Coronary artery (tissue), 2 donors: Measurements from ENCODE around the gene DISC1.

Experiments used
- DNase-seq: peaks from one replicate; pipeline ENCODE4 v3.0.0-alpha.2; 2017; ENCODE audit warnings: low spot score
- H3K27ac ChIP-seq, 2 donors: fragments of 200-600 bp; sonication (generic); one replicate each; pipeline ENCODE4 v1.5.1; 2016 to 2019
- H3K4me3 ChIP-seq: fragments of 200-600 bp; sonication (generic); 2 replicates; pipeline ENCODE4 v1.5.1; 2016; ENCODE audit warnings: mild to moderate bottlenecking, moderate library complexity
- TF ChIP-seq, protein P1 (sequence below): fragments of 200-600 bp; sonication (generic); IDR thresholded peaks from one replicate; pipeline ENCODE4 v1.5.1; 2019; ENCODE audit warnings: antibody characterized with exemption

DISC1 gene

DNA sequence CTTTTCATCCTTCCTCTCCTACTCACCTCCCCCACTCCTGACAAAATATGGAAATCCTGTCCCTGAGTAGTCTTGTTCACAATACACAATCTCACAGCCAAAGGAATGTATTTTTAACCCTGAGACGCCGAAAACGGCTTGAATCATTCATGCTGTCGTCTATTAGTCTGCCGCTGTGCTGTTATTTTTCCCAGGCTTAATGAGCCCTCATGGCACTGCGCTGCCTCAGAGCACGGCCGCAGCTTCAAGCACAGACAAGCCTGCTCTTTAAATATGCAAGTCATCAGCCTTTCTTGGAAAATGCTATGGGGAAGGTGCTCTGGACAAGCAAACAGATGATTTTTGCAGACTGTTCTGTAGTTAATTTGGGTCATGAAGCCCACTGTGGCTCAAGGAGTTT lies 302.7 kb downstream of the DISC1 start:
- H3K4me3 ChIP-seq, result no peak overlapping the region
- H3K27ac ChIP-seq, result no peak overlapping the region
- no peak for DNase-seq
- TF ChIP-seq, protein P1, sequence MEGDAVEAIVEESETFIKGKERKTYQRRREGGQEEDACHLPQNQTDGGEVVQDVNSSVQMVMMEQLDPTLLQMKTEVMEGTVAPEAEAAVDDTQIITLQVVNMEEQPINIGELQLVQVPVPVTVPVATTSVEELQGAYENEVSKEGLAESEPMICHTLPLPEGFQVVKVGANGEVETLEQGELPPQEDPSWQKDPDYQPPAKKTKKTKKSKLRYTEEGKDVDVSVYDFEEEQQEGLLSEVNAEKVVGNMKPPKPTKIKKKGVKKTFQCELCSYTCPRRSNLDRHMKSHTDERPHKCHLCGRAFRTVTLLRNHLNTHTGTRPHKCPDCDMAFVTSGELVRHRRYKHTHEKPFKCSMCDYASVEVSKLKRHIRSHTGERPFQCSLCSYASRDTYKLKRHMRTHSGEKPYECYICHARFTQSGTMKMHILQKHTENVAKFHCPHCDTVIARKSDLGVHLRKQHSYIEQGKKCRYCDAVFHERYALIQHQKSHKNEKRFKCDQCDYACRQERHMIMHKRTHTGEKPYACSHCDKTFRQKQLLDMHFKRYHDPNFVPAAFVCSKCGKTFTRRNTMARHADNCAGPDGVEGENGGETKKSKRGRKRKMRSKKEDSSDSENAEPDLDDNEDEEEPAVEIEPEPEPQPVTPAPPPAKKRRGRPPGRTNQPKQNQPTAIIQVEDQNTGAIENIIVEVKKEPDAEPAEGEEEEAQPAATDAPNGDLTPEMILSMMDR, result no peak

DNA sequence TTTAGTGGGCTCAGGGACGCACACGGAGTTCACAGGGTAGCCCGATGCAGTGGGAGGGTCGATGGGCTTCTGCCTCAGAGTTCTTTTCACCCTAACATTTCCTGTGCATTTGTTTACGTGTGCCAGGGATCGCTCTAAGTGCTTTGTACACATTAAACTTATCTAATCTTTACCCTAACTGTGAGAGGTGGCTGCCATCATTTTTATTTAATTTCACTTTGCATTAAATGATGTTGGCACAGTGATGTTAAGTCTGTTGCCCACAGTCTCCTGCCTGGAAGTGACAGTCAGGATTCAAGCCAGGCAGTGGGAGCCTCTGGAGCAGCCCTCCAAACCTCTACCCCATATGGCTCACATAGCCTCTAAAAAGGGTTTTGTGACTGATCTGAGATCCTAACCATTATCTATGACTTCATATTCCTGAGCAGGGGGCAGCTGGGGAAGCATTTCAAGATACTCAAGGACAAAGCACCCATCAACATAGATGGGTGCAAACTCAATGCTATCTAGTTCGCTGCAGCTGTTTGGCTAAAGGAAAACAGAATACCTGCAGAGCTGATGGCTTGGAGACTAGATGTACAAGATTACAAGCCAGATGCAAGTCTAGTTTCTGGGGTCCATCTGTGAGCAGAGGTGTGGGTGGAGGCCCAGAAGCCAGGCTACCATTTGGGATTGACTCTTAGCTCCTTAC lies 303.8 kb downstream of the DISC1 start:
- TF ChIP-seq, protein P1, result no peak
- Histone ChIP-seq H3K4me3 (no peak overlapping the region), H3K27ac (no peak overlapping the region)
- DNase-seq, result no peak

DNA sequence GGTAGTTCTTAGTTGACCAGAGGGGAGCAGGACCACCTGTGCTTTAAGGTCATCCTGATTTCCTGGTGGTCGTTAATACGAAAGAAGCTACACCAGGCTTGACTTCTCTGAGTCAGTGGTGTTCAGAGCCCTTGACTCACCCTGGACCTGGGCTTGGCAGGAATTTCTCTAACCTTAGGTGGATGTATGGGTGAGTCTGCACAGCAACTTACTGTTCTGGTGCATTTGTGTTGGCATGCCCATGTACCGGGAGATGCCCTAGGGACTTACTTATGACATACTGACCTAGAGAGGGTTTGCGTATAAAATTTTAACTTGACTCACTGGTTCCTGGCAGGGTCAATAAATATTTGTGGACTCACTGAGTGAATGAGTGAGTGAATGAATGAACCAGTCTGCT lies 304.6 kb downstream of the DISC1 start:
- no peak for DNase-seq
- TF ChIP-seq, protein P1, result no peak
- no peak overlapping the region for H3K4me3 ChIP-seq
- no peak overlapping the region for H3K27ac ChIP-seq

DNA sequence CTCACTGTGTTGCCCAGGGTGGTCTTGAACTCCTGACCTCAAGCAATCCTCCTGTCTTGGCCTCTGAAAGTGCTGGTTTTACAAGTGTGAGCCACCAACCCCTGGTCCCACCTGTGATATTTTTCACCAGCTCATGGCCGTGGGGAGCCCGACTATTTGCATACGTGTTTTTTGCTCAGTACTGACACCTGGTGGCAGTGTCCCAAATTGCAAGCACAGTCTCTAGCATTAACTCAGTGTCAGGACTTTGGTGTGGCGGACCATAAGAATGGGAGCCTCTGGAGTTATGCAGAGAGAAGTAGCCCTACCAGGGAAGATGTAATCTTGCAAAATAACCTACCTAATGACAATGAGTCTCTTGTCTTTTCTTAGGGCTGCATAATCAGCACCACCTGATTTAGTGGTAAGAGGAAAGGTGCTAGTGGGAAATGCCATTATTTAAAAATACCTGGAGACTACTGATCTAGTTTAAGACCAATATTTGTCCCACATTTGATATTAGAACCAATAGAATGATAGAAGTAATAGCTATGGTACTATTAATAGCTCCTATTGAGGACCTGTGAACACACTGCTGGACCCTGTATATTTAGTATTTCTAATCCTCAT lies 305.4 kb downstream of the DISC1 start:
- no peak for DNase-seq

DNA sequence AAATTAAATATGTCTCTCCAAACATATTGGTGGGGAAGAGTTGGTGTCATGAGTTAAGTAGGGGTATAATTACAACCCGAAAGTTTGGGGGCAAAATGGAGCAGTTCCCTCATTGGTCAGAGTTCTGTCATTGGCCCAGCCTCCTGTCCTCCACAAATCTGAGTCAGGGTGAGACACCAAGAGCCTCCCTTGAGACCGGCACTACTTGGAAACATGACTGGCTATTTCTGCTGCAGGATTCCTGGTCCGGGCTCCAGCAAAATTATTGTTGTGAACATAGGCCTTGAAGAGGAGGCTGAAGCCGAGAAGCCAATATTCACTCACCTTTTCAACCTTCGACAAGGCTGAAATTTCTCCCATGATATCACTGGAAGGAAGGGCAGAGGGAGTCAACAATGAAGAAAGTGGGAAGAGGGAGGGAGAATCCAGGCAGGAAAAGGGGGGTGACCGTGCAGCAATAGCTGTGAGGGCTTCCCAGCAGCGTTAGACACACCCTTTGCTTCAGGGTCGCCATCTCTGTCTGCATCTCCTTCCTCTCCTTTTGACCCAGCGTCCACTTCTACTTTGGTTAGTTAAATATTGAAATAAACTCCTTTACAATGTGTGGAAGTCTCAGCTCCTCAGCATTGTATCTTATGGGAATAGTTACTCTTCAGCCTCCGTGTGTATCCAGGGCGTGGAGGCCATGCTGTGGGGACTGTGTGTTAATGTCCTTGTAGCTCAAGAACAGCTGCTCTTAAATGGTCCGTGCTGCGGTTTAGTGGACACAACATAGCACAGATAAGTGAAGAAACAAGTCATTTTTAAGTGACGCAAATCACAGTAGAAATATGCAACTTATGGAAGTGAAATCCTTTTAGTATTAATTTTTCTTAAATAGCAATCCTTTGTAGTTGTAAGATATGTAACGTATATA lies 307.4 kb downstream of the DISC1 start:
- Histone ChIP-seq H3K4me3 (no peak overlapping the region), H3K27ac (no peak overlapping the region)
- TF ChIP-seq, protein P1, result no peak
- DNase-seq, result no peak

More for the DNA sequence above, 305.4 kb downstream of the DISC1 start:
- Histone ChIP-seq H3K27ac (no peak overlapping the region), H3K4me3 (no peak overlapping the region)
- TF ChIP-seq, protein P1, result no peak

DNA sequence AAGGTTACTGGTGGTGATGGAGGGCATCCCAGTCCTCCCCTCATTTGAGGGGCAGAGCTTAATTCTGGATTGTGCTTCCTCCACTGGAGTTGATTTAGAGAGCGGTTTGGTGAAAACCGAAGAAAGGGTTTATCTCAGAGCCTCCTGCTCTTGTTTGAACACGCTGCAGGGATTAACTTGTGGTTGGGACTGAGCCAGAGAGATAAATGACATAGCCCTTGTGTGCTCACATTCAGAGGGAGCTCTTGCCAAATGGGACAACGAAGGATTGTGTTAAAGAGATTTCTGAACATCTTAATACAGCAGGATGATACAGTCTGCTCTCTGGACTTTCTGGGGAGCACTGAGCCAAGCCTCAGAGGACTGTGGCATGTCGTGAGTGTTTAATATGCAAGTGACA lies 308.2 kb downstream of the DISC1 start:
- no peak for DNase-seq
- no peak overlapping the region for H3K27ac ChIP-seq
- TF ChIP-seq, protein P1, result no peak
- H3K4me3 ChIP-seq, result no peak overlapping the region
